Mucosa of descending colon (tissue), 3 donors: Measurements from ENCODE around the gene ATP4A. TPM values are rescaled to one million over a fixed set of nuclear protein-coding genes. Genes with fewer than 3 reads are reported as not detected.

ENCODE experiments used
- ATAC-seq: fragments of 200-7000 bp; cut with Tn5 transposase; one replicate; pipeline ENCODE4 v1.9.1; 2020; ENCODE audit warnings: mild to moderate bottlenecking, moderate library complexity
- DNase-seq, 3 donors: peaks; one replicate each; pipeline ENCODE4 v3.0.0-alpha.2; 2020
- H3K36me3 ChIP-seq: fragments of 200-600 bp; one replicate; pipeline ENCODE4 v1.8.0; 2021; ENCODE audit warnings: low read depth, mild to moderate bottlenecking
- H3K4me1 ChIP-seq: fragments of 200-600 bp; one replicate; pipeline ENCODE4 v1.8.0; 2021; ENCODE audit warnings: low read depth, mild to moderate bottlenecking
- H3K4me3 ChIP-seq: fragments of 200-600 bp; one replicate; pipeline ENCODE4 v1.8.0; 2021; ENCODE audit warnings: mild to moderate bottlenecking
- H3K9me3 ChIP-seq: fragments of 200-600 bp; one replicate; pipeline ENCODE4 v1.8.0; 2021; ENCODE audit warnings: mild to moderate bottlenecking
- CTCF ChIP-seq: fragments of 200-600 bp; IDR thresholded peaks from one replicate; pipeline ENCODE4 v1.8.0; 2022; ENCODE audit warnings: antibody characterized with exemption, mild to moderate bottlenecking
- intact Hi-C, 2 donors: fragments of 100-400 bp; cut with DNase I in 1 of 2; cut with micrococcal nuclease in 1 of 2; formaldehyde crosslinking; loops; one replicate each; pipeline versions ENCODE4 v1.11.0 to v1.11.1; 2022; cut with DNase I, micrococcal nuclease
- total RNA-seq, 3 donors: library from RNA; stranded (reverse); fragmentation: NEBNext Ultra II Directional in 2 of 3; extraction: Animal tissue kit (Norgen Biotek cat#: 25700) in 2 of 3; gene quantifications; one replicate each; pipeline versions ENCODE4 v1.2.1 to v1.2.4, GENCODE V29; 2021 to 2023
- donor health status: DM: no; HTN: no; CAD: no; lungs with moderate emphysema.
- donor health status: DM: no; HTN: no; CAD: no.
- donor health status: DM: no; HTN: yes; CAD: no.

Gene ATP4A
- total RNA-seq, 3 donors from 2014 or later: not detected

GRCh38 chr19:35555301-35556005, 8.0 kb downstream of the ATP4A start:
- H3K9me3 ChIP-seq: no peaks in the 10 kb centered on the region
- TF ChIP-seq CTCF: no peak
- ATAC-seq (no peak), DNase-seq (peak in 1 of 3 donors; percentile 11)
- intact Hi-C loops: no loop called here
- H3K4me1 ChIP-seq: peaks cover 5% of the 10 kb centered on the region
- no peaks in the 10 kb centered on the region for H3K36me3 ChIP-seq
- H3K4me3 ChIP-seq: no peak overlapping the region

- H3K4me1 ChIP-seq: peaks cover 5% of the 10 kb centered on the region
- DNase-seq: peak in 1 of 3 donors; percentile 5
- intact Hi-C loops: no loop called here
- TF ChIP-seq CTCF: no peak
- H3K4me3 ChIP-seq: no peak overlapping the region
- H3K9me3 ChIP-seq: no peaks in the 10 kb centered on the region
- no peak for ATAC-seq
- no peaks in the 10 kb centered on the region for H3K36me3 ChIP-seq
Measured at GRCh38 chr19:35554076-35554475, 9.4 kb downstream of the ATP4A start.

GRCh38 chr19:35553385-35554000, 10.0 kb downstream of the ATP4A start:
- TF ChIP-seq CTCF: no peak
- intact Hi-C loops: no loop called here
- no peaks in the 10 kb centered on the region for H3K36me3 ChIP-seq

GRCh38 chr19:35552534-35553384, 10.7 kb downstream of the ATP4A start:
- intact Hi-C loops: no loop called here
- ATAC-seq (no peak), DNase-seq (peak in 1 of 3 donors; percentile 15)
- no peaks in the 10 kb centered on the region for H3K4me1 ChIP-seq
- H3K9me3 ChIP-seq: no peaks in the 10 kb centered on the region
- TF ChIP-seq CTCF: no peak
- H3K4me3 ChIP-seq: no peak overlapping the region
- no peaks in the 10 kb centered on the region for H3K36me3 ChIP-seq

More at GRCh38 chr19:35553385-35554000, 10.0 kb downstream of the ATP4A start:
- H3K9me3 ChIP-seq: no peaks in the 10 kb centered on the region
- no peak overlapping the region for H3K4me3 ChIP-seq
- peaks cover 5% of the 10 kb centered on the region for H3K4me1 ChIP-seq
- peak in 1 of 3 donors; percentile 10 for DNase-seq
- no peak for ATAC-seq

- H3K9me3 ChIP-seq: no peaks in the 10 kb centered on the region
- intact Hi-C loops: no loop called here
- no peak for TF ChIP-seq CTCF
- H3K36me3 ChIP-seq: no peaks in the 10 kb centered on the region
- ATAC-seq: no peak
- peak in 1 of 3 donors; percentile 13 for DNase-seq
- H3K4me1 ChIP-seq: peaks cover 8% of the 10 kb centered on the region
- no peak overlapping the region for H3K4me3 ChIP-seq
Measured at GRCh38 chr19:35551091-35551810, 12.2 kb downstream of the ATP4A start.
